Measurements from ENCODE around the gene BBS5.

The BBS5 gene

GRCh38 chr2:169523681-169524080, 44.4 kb downstream of the BBS5 start:
- TF ChIP-seq FOXP2 (optimal IDR thresholded peaks at IDR 0.05; ENCODE audit: borderline replicate concordance, extremely low read depth, extremely low read length, insufficient read depth), result no peak
- TF ChIP-seq REST (IDR thresholded peaks at IDR 0.05; ENCODE audit: insufficient read depth in 1 of 2, low read depth in 2 of 2, low read length in 2 of 2), result no peak
- TF ChIP-seq SIN3A (IDR thresholded peaks at IDR 0.05; ENCODE audit: borderline replicate concordance, insufficient read depth, low read length), result no peak
- TF ChIP-seq TAF1 (IDR thresholded peaks at IDR 0.05; ENCODE audit: borderline replicate concordance, insufficient read depth, low read length), result no peak
- TF ChIP-seq POLR2AphosphoS5 (IDR thresholded peaks at IDR 0.05; ENCODE audit: low read depth, low read length), result no peak

GRCh38 chr2:169525434-169525833, 46.1 kb downstream of the BBS5 start:
- TF ChIP-seq FOXP2 (optimal IDR thresholded peaks at IDR 0.05; ENCODE audit: borderline replicate concordance, extremely low read depth, extremely low read length, insufficient read depth) (no peak), REST (IDR thresholded peaks at IDR 0.05; ENCODE audit: insufficient read depth in 1 of 2, low read depth in 2 of 2, low read length in 2 of 2) (no peak), POLR2AphosphoS5 (IDR thresholded peaks at IDR 0.05; ENCODE audit: low read depth, low read length) (no peak), TAF1 (IDR thresholded peaks at IDR 0.05; ENCODE audit: borderline replicate concordance, insufficient read depth, low read length) (no peak), SIN3A (IDR thresholded peaks at IDR 0.05; ENCODE audit: borderline replicate concordance, insufficient read depth, low read length) (no peak)

GRCh38 chr2:169526451-169526850, 47.2 kb downstream of the BBS5 start:
- no peak for TF ChIP-seq SIN3A (IDR thresholded peaks at IDR 0.05; ENCODE audit: borderline replicate concordance, insufficient read depth, low read length)
- no peak for TF ChIP-seq FOXP2 (optimal IDR thresholded peaks at IDR 0.05; ENCODE audit: borderline replicate concordance, extremely low read depth, extremely low read length, insufficient read depth)
- TF ChIP-seq POLR2AphosphoS5 (IDR thresholded peaks at IDR 0.05; ENCODE audit: low read depth, low read length), result no peak
- no peak for TF ChIP-seq TAF1 (IDR thresholded peaks at IDR 0.05; ENCODE audit: borderline replicate concordance, insufficient read depth, low read length)
- TF ChIP-seq REST (IDR thresholded peaks at IDR 0.05; ENCODE audit: insufficient read depth in 1 of 2, low read depth in 2 of 2, low read length in 2 of 2), result no peak

- TF ChIP-seq REST (IDR thresholded peaks at IDR 0.05; ENCODE audit: insufficient read depth in 1 of 2, low read depth in 2 of 2, low read length in 2 of 2) (no peak), SIN3A (IDR thresholded peaks at IDR 0.05; ENCODE audit: borderline replicate concordance, insufficient read depth, low read length) (no peak), POLR2AphosphoS5 (IDR thresholded peaks at IDR 0.05; ENCODE audit: low read depth, low read length) (no peak), TAF1 (IDR thresholded peaks at IDR 0.05; ENCODE audit: borderline replicate concordance, insufficient read depth, low read length) (no peak), FOXP2 (optimal IDR thresholded peaks at IDR 0.05; ENCODE audit: borderline replicate concordance, extremely low read depth, extremely low read length, insufficient read depth) (no peak)
These were observed 49.0 kb downstream of the BBS5 start for GRCh38 chr2:169528271-169528701.

- TF ChIP-seq POLR2AphosphoS5 (IDR thresholded peaks at IDR 0.05; ENCODE audit: low read depth, low read length) (no peak), REST (IDR thresholded peaks at IDR 0.05; ENCODE audit: insufficient read depth in 1 of 2, low read depth in 2 of 2, low read length in 2 of 2) (no peak), SIN3A (IDR thresholded peaks at IDR 0.05; ENCODE audit: borderline replicate concordance, insufficient read depth, low read length) (no peak), FOXP2 (optimal IDR thresholded peaks at IDR 0.05; ENCODE audit: borderline replicate concordance, extremely low read depth, extremely low read length, insufficient read depth) (no peak), TAF1 (IDR thresholded peaks at IDR 0.05; ENCODE audit: borderline replicate concordance, insufficient read depth, low read length) (no peak)
These were observed 60.9 kb downstream of the BBS5 start for GRCh38 chr2:169540146-169540545.
